ENCODE results near the gene CPNE2.
"Not testable (repeated sequence)": the region's sequence is repeated elsewhere in the genome, so short reads cannot be mapped to it uniquely, and the experiment has no call there.

Gene CPNE2

GRCh38 chr16:57178793-57179212 is 86.4 kb downstream of the CPNE2 start:
- DNase-seq = no peak

GRCh38 chr16:57179215-57179828 is 86.9 kb downstream of the CPNE2 start:
- no peak for DNase-seq

GRCh38 chr16:57184113-57184512 is 91.7 kb downstream of the CPNE2 start:
- no peak for DNase-seq

GRCh38 chr16:57184887-57185445 is 92.6 kb downstream of the CPNE2 start:
- DNase-seq = no peak

GRCh38 chr16:57185446-57185944 is 93.1 kb downstream of the CPNE2 start:
- no peak for DNase-seq

GRCh38 chr16:57185945-57186871 is 93.8 kb downstream of the CPNE2 start, which contains the start of the genes PSME3IP1 and RSPRY1:
PSME3IP1 (minus strand) TSS chr16:57186039; CDS start chr16:57173854, 12,185 bp downstream.
RSPRY1 (plus strand) TSS chr16:57186329; CDS start chr16:57204659, 18,330 bp downstream.
- DNase-seq = peak; percentile 98

GRCh38 chr16:57186872-57187854 is 94.8 kb downstream of the CPNE2 start:
- no peak for DNase-seq

GRCh38 chr16:57187902-57188710 is 95.7 kb downstream of the CPNE2 start:
- not testable (repeated sequence) for DNase-seq

GRCh38 chr16:57188711-57189002 is 96.3 kb downstream of the CPNE2 start:
- DNase-seq = no peak

- DNase-seq = not testable (repeated sequence)
Observed at GRCh38 chr16:57189527-57189926, 97.1 kb downstream of the CPNE2 start.

GRCh38 chr16:57190136-57190535 is 97.8 kb downstream of the CPNE2 start:
- DNase-seq = no peak

- no peak for DNase-seq
Observed at GRCh38 chr16:57191056-57191571, 98.7 kb downstream of the CPNE2 start.

- no peak for DNase-seq
Observed at GRCh38 chr16:57192146-57192545, 99.8 kb downstream of the CPNE2 start.

- no peak for DNase-seq
Observed at GRCh38 chr16:57192720-57193486, 100.5 kb downstream of the CPNE2 start.

GRCh38 chr16:57194512-57194911 is 102.1 kb downstream of the CPNE2 start:
- no peak for DNase-seq

GRCh38 chr16:57196286-57196685 is 103.9 kb downstream of the CPNE2 start:
- DNase-seq = no peak

- DNase-seq = no peak
Observed at GRCh38 chr16:57196753-57197152, 104.4 kb downstream of the CPNE2 start.

All from GF-D8 (cell line).